LHCN-M2 (cell line): ENCODE results near the gene TBC1D8. TPM values are rescaled to one million over a fixed set of nuclear protein-coding genes. Genes with fewer than 3 reads are reported as not detected.
A peak's percentile ranks its signal among the peaks of the same experiment; 100 is the strongest.

Source experiments
- DNase-seq: peaks from one replicate; pipeline ENCODE4 v3.0.0-alpha.2; 2012; ENCODE audit warnings: low read depth
- total RNA-seq: library from RNA; depleted of rRNA; stranded (reverse); fragments of >200 nt; gene quantifications from 2 replicates; pipeline ENCODE4 v1.2.3, GENCODE V29; 2014

The TBC1D8 gene
- total RNA-seq, 1 experiment from 2014 or later: 11.5 TPM

- DNase-seq: no peak
Measured at GRCh38 chr2:101162561-101163330, 11.6 kb upstream of the TBC1D8 start.

DNA sequence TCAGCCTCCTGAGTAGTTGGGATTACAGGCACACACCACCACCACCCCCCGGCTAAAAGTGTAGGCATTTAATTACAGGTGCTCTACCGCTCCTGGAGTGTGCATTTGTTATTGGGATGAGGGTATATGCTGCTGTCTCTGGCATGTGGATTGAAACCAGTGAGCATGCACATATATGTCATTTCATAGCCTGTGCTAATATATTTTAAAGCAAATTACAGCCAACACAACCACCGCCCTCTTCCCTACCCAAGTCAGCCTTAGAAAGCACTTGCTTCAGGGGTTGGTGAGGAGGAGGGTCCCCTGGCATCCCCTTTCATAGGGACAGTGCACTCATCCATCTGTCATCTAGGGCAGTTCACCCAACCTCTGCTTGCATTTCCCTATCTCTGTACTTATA lies 10.5 kb upstream of the TBC1D8 start:
- no peak for DNase-seq

DNA sequence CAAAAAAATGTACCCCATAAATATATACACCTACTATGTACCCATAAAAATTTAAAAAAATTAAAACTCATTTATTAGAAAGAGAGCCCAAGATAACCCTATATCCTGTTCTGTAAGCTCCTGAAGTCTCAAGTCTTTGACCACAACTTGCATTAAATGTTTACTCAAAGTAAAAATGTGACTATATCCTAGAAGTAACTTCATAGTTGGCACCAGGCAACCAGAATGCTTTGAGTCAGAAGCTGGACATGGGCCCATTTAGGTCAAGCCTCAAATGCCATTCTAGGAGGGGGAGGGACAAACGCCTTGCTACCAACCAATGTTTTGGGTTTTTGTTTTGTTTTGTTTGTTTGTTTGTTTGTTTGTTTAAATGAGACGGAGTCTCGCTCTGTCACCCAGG lies 9.3 kb upstream of the TBC1D8 start:
- peak; percentile 76 for DNase-seq

- DNase-seq: no peak
Measured at GRCh38 chr2:101159526-101159925, 8.3 kb upstream of the TBC1D8 start.

- no peak for DNase-seq
Measured at GRCh38 chr2:101157272-101157671, 6.1 kb upstream of the TBC1D8 start.

- DNase-seq: no peak
Measured at GRCh38 chr2:101153787-101154186, 2.6 kb upstream of the TBC1D8 start.

- DNase-seq: no peak
Measured at GRCh38 chr2:101153077-101153707, 2.0 kb upstream of the TBC1D8 start.

DNA sequence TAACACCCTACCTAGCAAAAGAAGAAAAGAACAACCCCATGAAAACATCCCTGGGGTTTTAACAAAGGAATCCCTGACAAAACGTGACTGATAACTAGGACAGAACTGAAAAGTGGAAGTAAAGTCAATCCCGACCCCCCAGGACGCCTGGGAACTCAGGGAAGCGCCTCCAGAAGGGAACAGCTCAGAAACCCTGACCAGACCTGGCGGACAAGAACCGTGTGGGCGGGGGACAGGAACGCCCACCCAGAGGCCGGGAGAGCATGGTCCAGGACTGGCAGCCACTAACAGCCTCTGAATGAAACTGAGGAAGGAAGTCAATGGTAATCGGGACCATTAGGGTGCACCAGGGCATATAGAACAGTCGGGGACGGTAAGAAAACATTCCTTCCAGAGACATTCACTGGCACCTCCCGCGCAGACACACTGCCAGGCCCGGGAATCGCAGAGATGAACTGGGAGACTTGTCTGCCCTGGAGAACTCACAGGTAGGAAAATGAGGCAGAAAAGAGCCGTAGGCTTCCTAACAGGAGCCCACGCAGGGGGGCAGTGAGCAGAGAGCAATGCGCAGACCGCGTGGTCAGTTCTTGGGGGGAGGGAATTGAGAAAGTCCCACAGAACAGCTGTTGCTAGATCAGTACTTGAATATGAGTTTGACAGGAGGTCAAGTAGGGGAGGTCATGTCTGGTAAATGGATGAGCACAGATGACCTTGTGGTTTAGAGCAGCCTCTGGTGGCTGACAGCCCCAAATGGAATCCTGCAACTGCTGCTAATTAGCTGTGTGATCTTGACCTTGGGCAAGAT lies 1.3 kb upstream of the TBC1D8 start:
- DNase-seq: peak; percentile 89

GRCh38 chr2:101151859-101152271 lies 683 bp upstream of the TBC1D8 start:
- DNase-seq: no peak

DNA sequence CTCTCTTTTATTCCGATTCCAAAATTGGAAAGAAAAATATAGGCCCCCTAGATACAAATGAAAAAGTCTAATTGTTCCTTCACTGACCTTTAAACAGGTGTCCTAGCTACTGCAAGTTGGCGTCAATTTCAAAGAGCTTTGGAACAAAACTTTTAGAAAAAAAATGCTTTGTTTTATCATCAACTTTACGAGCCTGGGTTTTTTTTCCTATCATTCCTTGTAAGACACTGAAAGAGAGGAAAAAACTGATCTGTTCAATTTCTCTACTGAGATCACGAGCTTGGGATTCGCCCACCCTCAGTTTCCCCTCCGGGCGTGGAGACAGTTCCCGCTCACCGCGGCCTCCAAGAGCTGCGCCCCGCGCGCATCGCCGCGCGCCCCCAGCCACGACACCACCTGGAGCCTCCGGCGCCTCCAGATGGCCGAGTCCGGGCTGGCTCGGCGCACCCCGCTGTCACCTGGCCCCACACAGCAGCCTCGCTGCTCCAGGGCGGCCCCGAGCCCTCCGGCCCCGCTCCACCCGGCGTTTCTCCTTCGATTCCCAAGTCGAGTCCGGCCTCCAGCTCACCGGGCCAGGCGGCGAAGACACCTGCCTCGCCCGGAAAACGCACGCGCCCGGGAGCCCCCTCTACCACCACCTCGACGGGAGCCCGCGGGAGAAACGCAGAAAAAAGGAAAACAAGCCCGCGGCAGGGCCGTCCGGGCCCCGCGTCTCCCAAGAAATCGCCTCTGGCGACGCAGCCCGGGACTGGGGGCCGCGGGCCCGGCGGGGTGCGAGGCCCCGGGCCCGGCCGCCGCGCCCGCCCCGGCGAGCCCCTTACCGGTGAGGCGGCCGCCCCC lies 656 bp downstream of the TBC1D8 start:
- no peak for DNase-seq

DNA sequence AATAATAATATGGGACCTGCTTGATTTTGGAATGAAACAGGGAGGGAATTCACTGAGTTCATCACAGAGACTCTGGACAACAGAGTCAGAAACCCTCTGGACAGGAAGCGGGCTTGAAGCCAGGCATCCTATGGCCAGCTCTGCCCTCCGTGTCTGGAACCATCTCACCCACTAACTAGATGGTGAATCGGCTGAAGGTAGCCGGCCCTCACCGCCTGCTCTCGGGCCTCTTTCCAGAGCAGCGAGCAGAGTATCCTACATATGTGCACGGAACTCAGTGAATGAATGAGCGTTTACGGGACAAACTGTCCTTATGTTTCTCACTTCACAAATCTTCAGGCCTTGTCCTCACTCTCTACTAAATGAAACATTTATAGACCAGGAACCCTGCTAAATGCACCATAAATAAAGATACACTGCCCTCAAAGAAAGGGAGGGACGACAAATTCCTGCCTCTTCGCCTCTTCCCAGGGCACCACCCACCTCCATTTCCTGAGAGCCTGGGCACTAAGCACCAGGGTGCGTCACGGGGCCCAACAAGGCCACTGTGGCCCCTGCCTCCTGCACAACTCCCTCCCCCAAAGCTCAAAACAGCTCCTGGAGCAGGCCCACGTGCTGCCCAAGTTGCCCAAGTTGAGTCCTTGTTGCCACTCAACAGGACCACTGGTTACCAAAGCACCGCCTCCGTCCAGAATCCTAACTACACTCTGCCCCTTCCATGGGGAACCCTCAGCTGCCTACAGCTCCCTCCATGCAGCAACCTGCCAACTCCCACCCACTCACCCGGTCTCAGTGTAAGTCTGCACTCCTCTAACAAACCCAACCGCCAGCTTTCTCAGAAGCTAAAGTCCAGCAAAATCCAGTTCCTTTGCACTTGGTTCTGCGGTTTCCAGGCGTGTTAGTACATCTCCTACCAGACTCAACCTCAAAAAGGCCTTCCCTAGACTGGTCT lies 1.7 kb downstream of the TBC1D8 start:
- DNase-seq: no peak

DNA sequence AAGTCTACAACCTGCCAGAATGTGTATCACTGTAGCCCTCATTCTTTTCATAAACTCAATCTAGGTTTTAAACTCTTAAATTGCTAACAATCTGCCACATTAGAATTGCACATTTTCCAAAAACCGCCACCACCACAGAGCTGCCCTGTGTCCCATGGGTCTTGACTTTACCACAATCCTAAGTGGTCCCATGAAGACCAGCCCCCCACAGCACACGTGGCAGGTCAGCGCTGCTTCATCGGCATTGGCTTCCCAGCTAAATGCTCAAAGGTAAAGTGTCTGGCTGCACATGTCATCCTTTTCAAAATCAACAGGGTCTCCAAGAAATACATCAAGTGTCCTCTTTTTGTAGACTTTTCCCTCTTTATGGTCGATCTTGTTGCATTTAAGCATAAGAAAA lies 2.4 kb downstream of the TBC1D8 start:
- no peak for DNase-seq

DNA sequence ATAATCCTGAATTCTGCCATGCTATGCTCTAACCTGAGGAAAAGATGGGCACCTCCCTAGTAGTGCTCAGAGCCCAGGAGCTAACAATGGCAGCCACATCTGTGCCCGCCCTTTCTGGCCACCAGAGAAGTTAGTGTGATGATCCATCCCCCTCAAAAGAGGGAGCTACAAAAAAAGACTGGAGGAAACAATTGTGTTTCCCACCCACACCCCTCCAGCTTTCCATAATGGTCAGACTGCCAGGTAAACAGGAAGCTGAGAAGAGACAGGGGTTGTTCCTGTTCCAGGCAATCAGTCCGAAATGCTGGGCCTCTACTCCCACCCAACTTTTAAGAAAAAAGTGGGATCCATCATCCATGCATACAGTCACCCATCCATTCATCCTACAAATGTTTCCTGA lies 3.2 kb downstream of the TBC1D8 start:
- DNase-seq: no peak

DNA sequence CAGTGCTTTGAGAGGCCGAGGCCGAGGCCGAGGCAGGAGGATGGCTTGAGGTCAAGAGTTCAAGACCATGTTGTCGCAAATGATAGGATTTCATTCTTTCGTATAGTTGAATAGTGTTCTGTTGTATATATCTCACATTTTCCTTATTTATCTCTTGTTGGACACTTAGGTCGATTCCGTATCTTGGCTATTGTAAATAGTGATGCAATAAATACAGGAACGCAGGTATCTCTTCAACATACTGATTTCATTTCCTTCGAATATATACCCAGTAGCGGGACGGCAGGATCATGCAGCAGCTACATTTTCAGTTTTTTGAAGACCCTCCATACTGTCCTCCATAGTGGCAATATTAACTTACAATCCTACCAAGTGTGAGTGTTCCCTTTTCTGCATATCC lies 4.1 kb downstream of the TBC1D8 start:
- no peak for DNase-seq

DNA sequence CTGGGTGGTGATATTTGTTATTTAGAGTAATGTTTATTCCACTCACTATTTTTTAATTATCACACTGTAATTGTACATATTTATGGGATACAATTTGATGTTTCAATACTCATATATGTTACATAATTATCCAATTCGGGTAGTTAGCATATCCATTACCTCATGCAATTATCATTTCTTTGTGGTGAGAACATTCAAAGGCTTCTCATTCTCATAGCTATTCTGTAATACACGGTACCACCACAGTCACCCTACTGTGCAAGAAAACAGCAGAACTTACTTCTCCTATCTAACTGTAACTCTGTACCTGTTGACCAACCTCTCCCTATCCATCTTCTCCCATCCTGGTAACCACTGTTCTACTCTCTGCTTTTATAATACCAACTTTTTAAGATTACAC lies 4.6 kb downstream of the TBC1D8 start:
- no peak for DNase-seq

DNA sequence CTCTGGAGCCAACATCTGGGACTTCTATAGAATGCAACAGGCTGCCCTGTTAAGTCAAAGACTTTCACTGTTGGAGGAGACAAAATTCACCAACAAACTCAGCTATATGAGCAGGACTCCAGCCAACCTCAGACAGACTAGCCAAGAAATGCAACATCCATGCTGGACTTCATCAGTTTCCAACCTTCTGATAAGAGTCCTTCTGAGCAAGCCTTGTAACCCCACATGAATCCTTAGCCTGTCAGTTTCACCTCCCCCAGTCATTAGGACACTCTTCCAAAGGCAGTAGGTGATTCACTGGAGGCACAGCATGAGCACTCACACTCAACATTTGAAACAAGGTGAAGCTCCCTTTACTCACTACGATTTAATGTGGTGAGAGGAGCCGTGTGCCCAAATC lies 5.8 kb downstream of the TBC1D8 start:
- no peak for DNase-seq

GRCh38 chr2:101142163-101142562 lies 9.0 kb downstream of the TBC1D8 start:
- no peak for DNase-seq

GRCh38 chr2:101140978-101141655 lies 10.1 kb downstream of the TBC1D8 start:
- no peak for DNase-seq

- DNase-seq: no peak
Measured at GRCh38 chr2:101140237-101140636, 10.9 kb downstream of the TBC1D8 start.

DNA sequence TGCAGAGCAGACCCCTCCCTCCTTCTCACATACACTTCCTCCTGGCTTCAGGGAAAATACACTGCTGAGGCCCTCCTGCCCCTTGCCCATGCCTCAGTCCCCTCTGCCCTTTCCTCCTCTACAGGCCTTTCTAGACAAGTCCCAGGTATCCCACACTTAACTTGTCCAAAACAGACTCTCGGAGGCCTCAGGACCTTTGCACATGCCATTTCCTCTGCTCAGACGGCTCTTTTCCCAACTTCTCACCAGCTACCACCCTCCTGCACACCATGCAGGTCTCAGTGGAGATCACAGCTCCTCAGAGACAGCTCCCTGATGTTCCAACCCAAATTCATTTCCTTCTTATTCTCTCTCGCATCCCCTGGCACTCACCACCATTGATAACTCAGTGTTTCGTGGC lies 11.7 kb downstream of the TBC1D8 start:
- DNase-seq: no peak
